ENCODE data around the gene WFDC1.

GRCh38 chr16:84379008-84379708 lies 84.5 kb downstream of the WFDC1 start:
- TF ChIP-seq, protein P1, sequence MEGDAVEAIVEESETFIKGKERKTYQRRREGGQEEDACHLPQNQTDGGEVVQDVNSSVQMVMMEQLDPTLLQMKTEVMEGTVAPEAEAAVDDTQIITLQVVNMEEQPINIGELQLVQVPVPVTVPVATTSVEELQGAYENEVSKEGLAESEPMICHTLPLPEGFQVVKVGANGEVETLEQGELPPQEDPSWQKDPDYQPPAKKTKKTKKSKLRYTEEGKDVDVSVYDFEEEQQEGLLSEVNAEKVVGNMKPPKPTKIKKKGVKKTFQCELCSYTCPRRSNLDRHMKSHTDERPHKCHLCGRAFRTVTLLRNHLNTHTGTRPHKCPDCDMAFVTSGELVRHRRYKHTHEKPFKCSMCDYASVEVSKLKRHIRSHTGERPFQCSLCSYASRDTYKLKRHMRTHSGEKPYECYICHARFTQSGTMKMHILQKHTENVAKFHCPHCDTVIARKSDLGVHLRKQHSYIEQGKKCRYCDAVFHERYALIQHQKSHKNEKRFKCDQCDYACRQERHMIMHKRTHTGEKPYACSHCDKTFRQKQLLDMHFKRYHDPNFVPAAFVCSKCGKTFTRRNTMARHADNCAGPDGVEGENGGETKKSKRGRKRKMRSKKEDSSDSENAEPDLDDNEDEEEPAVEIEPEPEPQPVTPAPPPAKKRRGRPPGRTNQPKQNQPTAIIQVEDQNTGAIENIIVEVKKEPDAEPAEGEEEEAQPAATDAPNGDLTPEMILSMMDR (IDR thresholded peaks at IDR 0.05): no peak
- no peak for TF ChIP-seq ZFX (IDR thresholded peaks at IDR 0.05; ENCODE audit: borderline replicate concordance)
